Daoy (cell line): ENCODE results near the gene UBE3C. TPM values are rescaled to one million over a fixed set of nuclear protein-coding genes. Genes with fewer than 3 reads are reported as not detected.
A peak's percentile ranks its signal among the peaks of the same experiment; 100 is the strongest.
"Not testable (repeated sequence)": the region's sequence is repeated elsewhere in the genome, so short reads cannot be mapped to it uniquely, and the experiment has no call there.

Source experiments
- DNase-seq: peaks from one replicate; pipeline ENCODE4 v3.0.0-alpha.2; 2015; ENCODE audit warnings: low read depth
- total RNA-seq: library from RNA; depleted of rRNA; stranded (reverse); fragments of >200 nt; shearing (Covaris generic); gene quantifications from 2 replicates; pipeline ENCODE4 v1.2.3, GENCODE V29; 2014

The UBE3C gene
- total RNA-seq, 1 experiment from 2014 or later: 114 TPM

DNA sequence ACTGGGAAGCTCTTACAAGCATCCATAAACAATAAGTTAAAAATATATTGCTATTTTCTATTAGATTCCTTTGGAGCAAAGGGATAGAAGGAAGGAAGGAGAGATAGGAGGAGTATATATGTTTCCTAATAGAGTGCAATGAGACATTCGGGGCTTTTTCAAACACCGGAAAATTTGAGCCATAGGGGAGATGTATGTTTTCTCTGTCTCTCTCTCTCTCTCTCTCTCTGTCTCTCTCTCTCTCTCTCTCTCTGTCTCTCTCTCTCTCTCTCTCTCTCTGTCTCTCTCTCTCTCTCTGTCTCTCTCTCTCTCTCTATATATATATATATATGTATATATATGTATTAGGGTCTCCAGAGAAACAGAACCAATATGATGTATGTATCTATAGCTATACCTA, 7.9 kb upstream of the UBE3C start:
- DNase-seq: not testable (repeated sequence)

DNA sequence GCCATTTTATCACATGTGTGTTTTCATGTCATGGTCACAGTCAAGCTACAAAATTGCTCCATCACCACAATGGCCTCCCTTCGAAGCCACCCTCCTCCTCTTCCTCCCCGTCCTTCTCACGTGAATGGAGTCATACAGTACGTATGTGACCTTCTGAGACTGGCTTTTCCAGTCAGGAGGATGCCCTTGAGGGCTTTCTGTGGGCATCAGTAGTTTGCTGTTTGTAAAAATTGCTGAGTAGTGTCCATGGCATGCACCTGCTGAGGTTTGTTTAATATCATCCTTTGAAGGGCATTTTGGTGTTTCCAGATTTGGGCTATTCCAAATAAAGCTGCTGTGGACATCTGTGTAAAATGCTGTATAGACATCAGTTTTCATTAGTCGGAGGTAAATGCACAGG, 5.9 kb upstream of the UBE3C start:
- no peak for DNase-seq

DNA sequence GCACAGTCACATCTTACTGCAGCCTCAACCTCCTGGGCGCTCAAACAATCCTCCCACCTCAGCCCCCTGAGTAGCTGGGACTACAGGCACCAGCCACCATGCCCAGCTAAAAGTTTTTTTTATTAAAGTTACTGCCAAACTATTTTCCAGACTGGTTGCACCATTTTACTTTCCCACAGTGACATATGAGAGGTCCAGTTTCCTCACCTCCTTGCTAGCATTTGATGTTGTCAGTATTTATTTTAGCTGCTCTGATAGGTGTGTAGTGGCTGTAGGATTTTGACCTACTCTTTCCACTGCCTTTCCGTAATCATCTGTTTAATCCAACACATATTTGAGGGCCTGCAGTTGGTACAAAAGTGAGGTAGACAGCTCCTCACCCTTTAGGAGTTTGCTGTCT, 5.4 kb upstream of the UBE3C start:
- no peak for DNase-seq

DNA sequence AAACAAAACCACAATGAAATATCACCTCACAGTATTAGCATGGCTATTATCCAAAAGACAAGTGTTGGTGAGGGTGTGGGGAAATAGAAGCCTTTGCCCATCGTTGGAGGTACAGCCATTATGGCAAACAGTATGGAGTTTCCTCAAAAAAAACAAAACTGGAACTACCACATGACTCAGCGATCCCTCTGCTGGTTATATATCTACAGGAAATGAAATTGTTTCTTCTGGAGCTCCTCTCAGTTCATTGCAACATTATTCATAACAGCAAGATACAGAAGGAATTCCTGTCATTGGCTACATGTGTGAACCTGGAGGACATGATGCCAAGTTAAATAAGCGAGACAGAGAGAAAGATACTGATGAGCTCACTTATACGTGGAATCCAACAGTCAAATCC, 2.4 kb upstream of the UBE3C start:
- DNase-seq: peak; percentile 63

DNA sequence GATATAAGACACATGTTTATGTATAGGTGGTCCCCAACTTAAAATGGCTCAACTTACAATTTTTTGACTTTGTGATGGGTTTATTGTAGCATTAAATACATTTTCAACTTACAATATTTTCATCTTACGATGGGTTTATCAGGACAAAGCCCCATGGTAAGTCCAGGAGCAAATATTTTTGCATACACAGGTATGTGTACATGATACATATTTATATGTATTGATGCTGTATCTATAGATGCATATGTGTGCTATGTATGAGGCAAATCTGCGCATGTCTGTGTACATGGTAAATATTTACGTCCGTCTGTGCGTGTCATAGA, 664 bp upstream of the UBE3C start:
- DNase-seq: no peak

DNA sequence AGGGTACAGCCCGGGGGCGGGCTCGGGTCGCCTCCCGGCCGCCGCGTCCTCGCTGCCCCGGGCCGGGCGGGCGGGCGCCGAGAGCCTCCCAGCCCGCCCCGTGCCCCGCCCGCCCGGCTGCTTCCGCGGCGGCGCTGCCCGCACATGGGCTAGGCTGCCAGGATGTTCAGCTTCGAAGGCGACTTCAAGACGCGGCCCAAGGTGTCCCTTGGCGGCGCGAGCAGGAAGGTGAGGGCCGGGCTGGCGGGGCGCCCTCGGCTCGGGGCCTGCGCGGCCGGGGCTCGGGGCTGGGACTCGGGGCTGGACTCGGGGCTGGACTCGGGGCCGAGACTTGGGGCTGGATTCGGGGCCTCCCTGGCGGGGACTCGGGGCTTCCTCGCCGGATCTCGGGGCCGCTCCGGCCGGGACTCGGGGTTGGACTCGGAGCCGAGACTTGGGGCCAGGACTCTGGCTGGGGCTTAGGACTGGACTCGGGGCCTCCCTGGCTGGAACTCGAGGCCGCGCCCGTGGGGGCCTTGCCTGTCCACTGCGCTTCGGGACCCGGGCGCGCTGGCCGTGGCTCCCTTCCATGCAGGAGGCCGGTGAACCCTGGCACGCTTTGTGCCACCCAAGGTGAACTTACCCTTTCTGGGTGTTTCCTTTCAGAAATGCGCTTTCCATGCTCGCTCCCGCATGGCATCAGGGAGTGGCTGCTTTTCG, 534 bp downstream of the UBE3C start:
- DNase-seq: peak; percentile 76

DNA sequence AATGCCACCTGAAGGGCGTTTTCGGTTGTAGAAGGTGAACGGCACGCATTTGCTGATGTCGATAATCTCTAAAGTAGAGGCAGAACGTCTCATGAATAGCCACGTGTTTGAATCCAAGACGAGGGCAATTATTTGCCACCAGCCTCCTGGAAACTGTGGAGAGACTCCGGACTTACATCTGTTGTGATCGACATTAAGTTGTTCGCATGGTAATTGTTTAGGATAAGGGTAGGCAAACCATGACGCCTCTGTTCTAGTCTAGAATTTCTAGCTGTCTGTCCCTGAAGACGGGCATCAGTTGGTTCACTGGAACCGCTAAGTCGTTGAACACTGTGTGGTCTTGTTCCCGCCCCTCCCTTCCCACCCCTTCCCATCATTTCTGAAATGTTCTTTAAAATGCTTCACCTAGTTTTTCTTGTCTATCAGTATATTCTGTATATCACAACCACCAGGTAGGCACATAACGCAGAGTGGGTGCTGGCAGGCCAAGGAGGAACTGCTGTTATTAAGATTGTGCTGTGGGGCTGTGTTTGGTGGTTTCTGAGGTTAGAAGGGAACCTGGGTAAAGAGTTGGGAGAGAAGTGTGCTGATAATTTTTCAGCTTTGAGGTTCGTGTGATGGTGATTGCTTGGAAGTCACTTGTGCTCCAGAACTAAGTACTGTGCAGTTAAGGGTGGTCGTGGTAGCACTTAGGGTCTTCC, 1.2 kb downstream of the UBE3C start:
- no peak for DNase-seq

DNA sequence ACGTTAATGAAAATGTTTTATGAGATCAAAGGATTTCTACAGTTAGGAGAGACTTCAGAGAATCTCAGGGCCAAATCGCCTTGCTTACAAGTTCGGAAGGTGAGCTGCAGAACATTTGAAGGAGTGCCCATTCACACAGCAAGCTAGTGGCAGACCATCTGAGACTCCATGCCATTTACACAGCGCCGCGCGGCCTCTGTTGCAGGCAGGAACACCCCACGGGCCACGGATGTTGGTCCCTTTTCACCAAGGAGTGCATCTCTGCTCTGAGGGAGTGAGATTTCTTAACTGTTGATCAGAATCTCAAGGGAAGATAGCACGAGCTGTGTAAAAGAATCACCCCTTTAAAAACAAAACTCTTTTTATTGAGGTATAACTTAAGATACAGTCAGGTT, 1.8 kb downstream of the UBE3C start:
- DNase-seq: no peak

DNA sequence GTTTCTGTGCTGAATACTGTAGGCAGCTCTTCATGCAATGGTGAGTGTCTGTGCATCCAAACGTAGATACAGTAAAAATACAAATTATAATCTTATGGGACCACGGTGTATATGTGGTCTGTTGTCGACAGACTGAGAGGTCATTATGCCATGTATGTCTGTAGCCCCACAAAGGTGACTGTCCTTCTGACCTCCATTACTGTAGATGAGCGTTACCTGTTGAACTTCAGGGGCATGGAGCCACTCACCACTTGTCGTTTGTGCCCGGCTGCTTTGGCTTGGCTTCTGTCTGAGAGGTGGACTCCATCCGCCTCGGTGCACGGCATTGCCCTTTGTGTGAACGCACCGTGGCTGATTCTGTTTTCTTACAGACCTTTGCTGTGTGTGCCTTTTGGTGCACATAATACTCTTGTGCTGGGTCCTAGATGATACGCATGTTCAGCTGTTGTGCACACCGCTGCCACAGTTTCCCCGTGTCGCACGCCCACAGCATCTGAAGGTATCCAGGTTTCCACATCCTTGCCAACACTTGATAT, 2.9 kb downstream of the UBE3C start:
- no peak for DNase-seq

DNA sequence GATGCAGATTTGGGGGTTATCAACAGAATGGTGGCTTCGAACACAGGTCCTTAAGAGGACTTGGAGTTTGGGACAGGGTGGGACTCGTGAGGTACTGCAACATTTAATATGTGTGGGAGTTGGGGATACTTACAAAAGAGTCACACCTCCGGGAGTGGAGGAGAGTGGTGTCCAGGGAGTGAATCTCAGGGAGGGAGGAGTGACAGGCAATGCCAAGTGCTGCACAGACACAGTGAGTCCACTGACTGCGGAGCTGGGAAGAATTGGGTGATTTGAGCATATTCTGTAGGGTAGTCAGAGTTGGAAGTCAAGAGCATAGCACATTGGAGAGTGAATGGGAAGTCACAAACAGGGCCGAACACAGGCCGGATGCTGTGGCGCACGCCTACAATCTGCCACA, 5.1 kb downstream of the UBE3C start:
- DNase-seq: no peak

DNA sequence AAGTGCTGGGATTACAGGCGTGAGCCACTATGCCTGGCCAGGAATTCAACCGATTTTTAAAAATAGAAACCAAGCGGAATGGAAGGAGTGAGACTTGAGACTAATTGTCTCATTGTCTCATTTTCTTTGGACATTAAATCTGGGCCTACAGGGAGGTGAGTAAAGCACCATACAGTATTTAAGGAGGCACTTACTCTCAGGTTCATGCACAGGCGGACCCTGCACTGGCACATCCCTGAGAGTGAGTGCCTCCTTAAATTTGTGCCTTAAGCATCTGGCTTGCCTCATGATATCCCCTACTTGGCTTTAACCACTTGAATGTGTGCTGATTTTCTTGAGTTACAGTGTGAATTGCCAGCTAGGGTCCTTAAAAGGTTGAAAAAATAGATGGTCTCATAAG, 10.6 kb downstream of the UBE3C start:
- DNase-seq: no peak

DNA sequence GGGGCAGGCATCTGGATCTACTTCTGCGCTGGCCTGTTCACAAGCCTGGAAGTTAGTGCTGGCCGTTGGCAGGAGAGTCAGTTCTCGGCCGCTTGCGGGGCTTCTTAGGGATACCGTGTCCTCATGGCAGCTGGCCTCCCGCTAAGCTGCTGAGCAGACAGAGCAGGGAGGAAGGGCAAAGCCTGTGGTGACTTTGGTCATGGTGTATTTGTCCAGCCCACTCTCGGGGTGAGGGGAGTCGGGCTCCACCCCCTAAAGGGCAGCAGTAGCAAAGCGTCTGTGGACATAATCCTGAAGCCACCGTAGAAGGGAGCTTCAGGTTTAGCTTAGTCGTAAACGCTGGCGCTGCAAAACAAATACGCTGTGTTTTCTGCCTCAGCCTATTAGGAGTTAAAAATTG, 12.2 kb downstream of the UBE3C start:
- DNase-seq: no peak

DNA sequence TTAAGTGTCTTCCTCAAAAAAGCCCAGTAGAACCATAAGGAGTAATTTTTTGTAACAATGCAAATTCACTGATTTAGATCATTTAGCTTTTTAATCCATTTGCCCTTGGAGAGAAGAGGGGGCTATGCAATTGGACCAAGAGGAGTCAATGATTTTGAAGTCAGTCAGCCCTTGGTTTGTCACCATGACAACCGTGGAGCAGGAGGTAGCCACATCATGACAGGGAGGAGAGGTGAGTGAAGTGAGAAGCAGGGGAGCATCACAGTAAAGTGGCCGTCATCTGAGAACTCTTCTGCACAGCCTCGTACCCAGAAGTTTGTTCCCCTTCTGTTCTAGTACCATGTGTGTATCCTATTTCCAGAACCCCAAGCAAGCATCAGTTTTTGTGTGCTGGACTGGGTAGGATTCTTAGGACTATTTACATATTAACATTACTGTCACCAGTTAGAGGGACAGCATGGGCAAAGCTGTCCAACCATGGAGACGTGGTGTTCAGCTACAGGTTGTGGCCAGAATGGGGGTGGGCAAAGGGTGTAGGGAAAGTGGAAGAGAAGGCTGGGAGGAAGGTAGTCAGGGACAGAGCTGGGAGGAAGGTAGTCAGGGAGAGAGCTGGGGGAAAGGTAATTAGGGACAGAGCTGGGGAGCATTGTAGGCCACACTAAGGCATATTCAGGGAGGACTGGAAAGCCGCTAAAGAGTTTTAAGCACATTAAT, 13.1 kb downstream of the UBE3C start:
- DNase-seq: no peak

DNA sequence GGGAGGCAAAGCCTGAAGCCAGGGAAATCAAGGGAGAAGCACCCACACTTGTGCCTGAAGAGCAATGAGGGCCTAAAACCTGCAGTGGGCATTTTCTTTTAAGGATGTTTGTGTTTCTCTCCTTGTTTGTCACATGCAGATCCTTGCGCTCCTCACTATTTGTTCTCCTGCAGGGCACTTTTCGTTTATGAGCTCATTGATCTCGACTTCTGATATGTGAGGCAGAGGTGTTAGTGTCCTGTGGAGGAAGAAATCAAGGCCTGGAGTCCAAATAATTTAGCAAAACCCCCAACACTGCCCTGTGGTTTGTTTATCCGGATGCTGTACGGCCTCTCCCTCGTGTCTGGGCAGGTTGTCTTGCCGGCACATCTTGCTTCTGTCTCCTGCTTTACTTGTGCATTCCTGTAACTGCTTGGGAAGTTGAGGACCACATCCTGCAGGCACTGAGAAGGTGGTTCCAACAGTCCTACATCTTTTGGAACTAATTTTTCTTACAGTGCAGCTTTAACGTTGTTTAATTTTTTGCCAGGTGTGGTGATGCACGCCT, 13.7 kb downstream of the UBE3C start:
- DNase-seq: no peak

DNA sequence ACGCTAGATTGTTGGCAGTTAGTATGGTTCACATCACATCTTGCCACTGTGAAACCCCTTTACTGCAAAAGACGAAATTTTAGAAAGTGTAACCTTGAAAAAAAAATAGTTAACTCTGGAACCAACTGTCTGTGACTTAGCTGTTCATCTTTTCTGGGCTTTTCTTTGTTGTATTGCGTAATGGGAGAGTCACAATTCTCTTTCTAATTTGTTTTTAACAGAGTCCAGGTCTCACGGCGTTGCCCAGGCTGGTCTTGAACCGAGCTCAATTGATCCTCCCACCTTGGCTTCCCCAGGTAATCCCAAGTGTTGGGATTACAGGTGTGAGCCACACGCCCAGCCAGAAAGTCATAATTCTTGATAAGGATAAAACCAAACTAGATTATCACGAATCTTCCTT, 14.5 kb downstream of the UBE3C start:
- no peak for DNase-seq

DNA sequence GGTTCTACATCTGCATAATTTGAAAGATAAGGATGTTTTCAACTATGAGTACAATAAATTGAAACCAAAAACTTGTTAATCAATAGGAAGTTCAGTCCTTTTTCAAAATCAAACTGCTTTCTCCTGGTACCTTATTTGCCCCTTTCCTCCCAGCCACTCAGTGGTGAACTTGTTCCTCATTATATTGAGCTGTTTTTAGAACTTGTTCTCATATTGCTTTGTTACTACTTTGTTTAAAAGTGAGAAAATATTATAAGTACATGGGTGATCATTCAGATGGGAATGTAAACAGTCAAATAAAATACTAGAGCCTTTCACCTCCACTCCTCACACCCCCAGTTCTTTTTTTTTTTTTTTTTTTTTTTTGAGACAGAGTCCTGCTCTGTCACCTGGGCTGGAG, 17.2 kb downstream of the UBE3C start:
- DNase-seq: no peak

DNA sequence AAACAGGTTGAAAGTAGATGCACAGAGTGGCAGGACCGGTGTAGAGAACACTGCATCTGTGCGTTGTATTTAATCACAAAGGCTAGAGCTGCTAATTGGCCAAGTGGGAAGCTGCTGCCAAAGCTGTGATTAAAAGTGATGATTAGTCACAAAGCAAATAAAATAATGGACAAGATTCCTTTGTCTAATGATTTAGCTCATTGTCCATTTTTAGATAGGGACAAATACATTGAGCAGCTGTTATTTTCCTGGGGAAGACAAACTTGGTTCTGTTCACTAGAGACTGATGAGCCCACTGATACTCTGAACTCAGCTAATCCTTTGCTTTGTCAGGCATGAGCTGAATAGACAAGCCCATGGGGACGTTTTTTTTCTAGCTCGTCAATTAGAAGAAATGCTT, 19.7 kb downstream of the UBE3C start:
- DNase-seq: no peak

DNA sequence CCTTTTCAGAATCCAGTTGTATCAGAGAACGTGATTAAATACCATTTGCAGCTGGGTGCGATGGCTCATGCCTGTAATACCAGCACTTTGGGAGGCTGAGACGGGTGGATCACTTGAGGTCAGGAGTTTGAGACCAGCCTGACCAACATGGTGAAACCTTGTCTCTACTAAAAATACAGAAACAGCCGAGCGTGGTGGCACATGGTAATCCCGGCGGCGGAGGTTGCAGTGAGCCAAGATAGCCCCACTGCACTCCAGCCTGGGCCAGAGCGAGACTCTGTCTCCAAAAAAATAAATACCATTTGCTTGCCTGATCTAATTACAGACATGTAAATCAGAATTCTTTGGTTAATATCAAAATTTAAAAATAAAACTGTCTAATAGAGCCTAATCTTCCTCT, 20.8 kb downstream of the UBE3C start:
- DNase-seq: not testable (repeated sequence)

DNA sequence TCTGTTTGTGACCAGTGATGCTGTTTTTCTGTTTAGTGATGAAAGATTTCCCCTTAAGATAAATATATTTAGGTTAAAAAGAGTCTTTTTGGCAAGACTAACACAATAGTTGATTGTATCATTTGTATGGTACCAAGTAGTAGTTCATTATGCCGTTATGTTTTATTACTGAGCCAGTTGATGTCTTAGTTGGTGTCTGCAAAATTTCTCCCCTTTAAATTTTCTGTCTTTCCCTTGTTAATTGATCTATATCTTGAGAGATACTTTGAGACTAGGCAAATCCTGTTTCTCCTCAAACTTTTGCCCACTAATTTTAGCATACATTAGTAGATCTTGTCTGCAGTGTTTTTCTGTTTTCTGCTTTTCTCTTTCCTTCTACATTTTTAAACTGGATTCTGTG, 21.7 kb downstream of the UBE3C start:
- no peak for DNase-seq

DNA sequence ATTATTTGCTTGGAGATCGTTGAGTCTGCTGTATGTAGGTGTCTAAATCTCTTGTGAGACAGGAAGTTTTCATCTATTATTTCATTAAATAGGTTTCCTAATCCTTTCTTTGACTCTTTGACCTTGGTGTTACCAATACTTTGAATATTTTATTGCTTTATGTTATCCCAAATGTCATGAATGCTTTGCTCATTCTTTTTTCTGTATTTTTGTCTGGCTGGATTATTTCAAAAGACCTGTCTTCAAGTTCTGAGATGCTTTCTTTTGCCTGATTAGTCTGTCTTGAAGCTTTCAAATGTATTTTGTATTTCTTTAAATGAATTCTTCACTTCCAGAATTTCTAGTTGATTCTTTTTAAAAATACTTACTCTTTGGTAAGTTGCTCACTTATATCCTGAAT, 27.3 kb downstream of the UBE3C start:
- no peak for DNase-seq

DNA sequence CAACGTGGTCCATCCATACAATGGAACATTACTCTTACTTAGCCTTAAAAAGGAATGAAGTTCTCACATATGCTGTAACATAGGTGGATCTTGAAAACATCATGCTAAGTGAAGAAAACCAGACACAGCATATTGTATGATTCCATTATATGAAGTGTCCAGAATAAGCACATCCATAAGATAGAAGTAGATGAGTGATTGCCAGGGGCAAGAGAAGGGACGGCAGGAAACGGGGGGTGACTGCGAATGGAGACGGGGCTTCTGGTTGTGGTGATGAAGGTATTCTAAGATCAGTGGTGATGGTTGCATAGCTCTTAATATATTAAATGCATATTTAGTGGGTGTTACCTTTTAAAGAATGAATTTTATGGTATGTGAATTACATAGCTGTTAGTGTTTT, 29.8 kb downstream of the UBE3C start:
- DNase-seq: no peak

DNA sequence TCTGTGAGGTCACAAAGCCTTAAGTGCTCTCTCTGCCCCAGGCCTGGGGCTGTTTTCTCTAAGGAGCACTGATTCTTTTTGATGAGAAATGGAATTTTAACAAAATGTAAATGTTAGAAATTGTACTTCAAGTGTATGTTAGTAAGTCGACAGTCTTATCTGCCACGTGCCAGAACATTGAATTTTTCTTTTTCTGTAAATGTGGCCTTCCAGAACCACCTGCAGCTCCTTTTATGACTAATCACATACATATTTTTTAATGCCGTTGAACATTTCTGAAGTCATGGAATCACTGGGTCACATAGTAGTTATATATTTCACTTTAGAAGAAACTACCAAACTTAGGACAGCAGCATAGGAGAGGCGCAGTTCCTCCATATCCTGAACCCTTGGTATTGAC, 38.0 kb downstream of the UBE3C start:
- DNase-seq: no peak
